H9 (cell line): ENCODE data around the gene FGF11. TPM values are rescaled to one million over a fixed set of nuclear protein-coding genes. Genes with fewer than 3 reads are reported as not detected.

Source experiments
- DNase-seq: peaks from one replicate; pipeline ENCODE4 v3.0.0-alpha.2; 2017
- H2AFZ ChIP-seq: one replicate; pipeline ENCODE4 v1.6.1; 2013; ENCODE audit warnings: mild to moderate bottlenecking, low read length, control low read depth, moderate library complexity
- H2AK5ac ChIP-seq: 2 replicates; pipeline ENCODE4 v1.6.1; 2013; ENCODE audit warnings: low read length, control low read depth, mixed read lengths; ENCODE audit not compliant: insufficient read length
- H2BK120ac ChIP-seq: one replicate; pipeline ENCODE4 v1.6.1; 2013; ENCODE audit warnings: low read depth, mild to moderate bottlenecking, low read length, control low read depth, inconsistent platforms; ENCODE audit not compliant: poor library complexity, severe bottlenecking
- H2BK12ac ChIP-seq: 2 replicates; pipeline ENCODE4 v1.6.1; 2013; ENCODE audit warnings: low read length, control low read depth, mixed read lengths, low read depth; ENCODE audit not compliant: insufficient read length
- H2BK15ac ChIP-seq: 2 replicates; pipeline ENCODE4 v1.6.1; 2013; ENCODE audit warnings: low read depth, low read length, control low read depth
- H2BK20ac ChIP-seq: one replicate; pipeline ENCODE4 v1.6.1; 2013; ENCODE audit warnings: low read depth, mild to moderate bottlenecking, low read length, control low read depth, inconsistent platforms; ENCODE audit not compliant: poor library complexity, severe bottlenecking
- H2BK5ac ChIP-seq: 2 replicates; pipeline ENCODE4 v1.6.1; 2013; ENCODE audit warnings: low read length, control low read depth, mixed read lengths; ENCODE audit not compliant: insufficient read length
- H3K14ac ChIP-seq: 2 replicates; pipeline ENCODE4 v1.6.1; 2013; ENCODE audit warnings: low read length, control low read depth; ENCODE audit not compliant: insufficient read depth
- H3K18ac ChIP-seq: 2 replicates; pipeline ENCODE4 v1.6.1; 2013; ENCODE audit warnings: low read depth, mild to moderate bottlenecking, mixed read lengths, low read length, control low read depth; ENCODE audit not compliant: insufficient read length
- H3K23ac ChIP-seq: 2 replicates; pipeline ENCODE4 v1.6.1; 2013; ENCODE audit warnings: low read length, control low read depth, mixed read lengths, low read depth; ENCODE audit not compliant: insufficient read length
- H3K23me2 ChIP-seq: 2 replicates; pipeline ENCODE4 v1.6.1; 2013; ENCODE audit warnings: low read depth, mild to moderate bottlenecking, mixed read lengths, low read length, control low read depth; ENCODE audit not compliant: insufficient read length, poor library complexity, severe bottlenecking
- H3K27ac ChIP-seq: 2 replicates; pipeline ENCODE4 v1.5.1; 2013; ENCODE audit warnings: low read length, control low read depth, mixed read lengths, low read depth; ENCODE audit not compliant: insufficient read length
- H3K27me3 ChIP-seq: 2 replicates; pipeline ENCODE4 v1.6.1; 2013; ENCODE audit warnings: low read length, control low read depth, inconsistent platforms; ENCODE audit not compliant: insufficient read depth
- H3K4ac ChIP-seq: 2 replicates; pipeline ENCODE4 v1.6.1; 2013; ENCODE audit warnings: low read depth, mild to moderate bottlenecking, control low read depth, inconsistent platforms, low read length, moderate library complexity
- H3K4me1 ChIP-seq: 2 replicates; pipeline ENCODE4 v1.6.1; 2013; ENCODE audit warnings: low read length, control low read depth, inconsistent platforms; ENCODE audit not compliant: insufficient read depth
- H3K4me2 ChIP-seq: 2 replicates; pipeline ENCODE4 v1.6.1; 2013; ENCODE audit warnings: low read length, control low read depth, mixed read lengths; ENCODE audit not compliant: insufficient read length, insufficient read depth
- H3K56ac ChIP-seq: 2 replicates; pipeline ENCODE4 v1.6.1; 2013; ENCODE audit warnings: low read depth, mild to moderate bottlenecking, mixed read lengths, low read length, control low read depth; ENCODE audit not compliant: insufficient read length
- H3K79me1 ChIP-seq: 2 replicates; pipeline ENCODE4 v1.6.1; 2013; ENCODE audit warnings: low read depth, mild to moderate bottlenecking, moderate library complexity, low read length, control low read depth, inconsistent platforms; ENCODE audit not compliant: insufficient read depth, poor library complexity, severe bottlenecking
- H3K79me2 ChIP-seq: 2 replicates; pipeline ENCODE4 v1.6.1; 2013; ENCODE audit warnings: low read length, control low read depth, inconsistent platforms; ENCODE audit not compliant: insufficient read depth
- H3K9ac ChIP-seq: 2 replicates; pipeline ENCODE4 v1.6.1; 2013; ENCODE audit warnings: low read length, control low read depth, mixed read lengths; ENCODE audit not compliant: insufficient read length; ENCODE audit errors: extremely low read depth
- H3K9me3 ChIP-seq: one replicate; pipeline ENCODE4 v1.6.1; 2013; ENCODE audit warnings: low read depth, low read length, inconsistent platforms; ENCODE audit not compliant: control insufficient read depth
- H3T11ph ChIP-seq: one replicate; pipeline ENCODE4 v1.6.1; 2013; ENCODE audit warnings: mild to moderate bottlenecking, low read length, control low read depth, inconsistent platforms
- H4K20me1 ChIP-seq: one replicate; pipeline ENCODE4 v1.6.1; 2013; ENCODE audit not compliant: control insufficient read depth, insufficient read length, insufficient read depth
- H4K5ac ChIP-seq: 2 replicates; pipeline ENCODE4 v1.6.1; 2013; ENCODE audit warnings: low read depth, mild to moderate bottlenecking, mixed read lengths, low read length, control low read depth; ENCODE audit not compliant: insufficient read length
- H4K8ac ChIP-seq: replicated peaks from 2 replicates; pipeline ENCODE4 v1.6.1; 2013; ENCODE audit warnings: low read length, control low read depth, mixed read lengths, low read depth; ENCODE audit not compliant: insufficient read length
- H4K91ac ChIP-seq: 2 replicates; pipeline ENCODE4 v1.6.1; 2013; ENCODE audit warnings: low read depth, mild to moderate bottlenecking, moderate library complexity, mixed read lengths, low read length, control low read depth; ENCODE audit not compliant: insufficient read length
- H3K27ac Mint-ChIP-seq, 3 experiments: 2 replicates in 2 of 3; 3 replicates in 1 of 3; pipeline ENCODE4 v1.8.0; 2020 to 2021; ENCODE audit warnings: mixed read lengths in 3 of 3, mild to moderate bottlenecking in 1 of 3, moderate library complexity in 1 of 3
- H3K27me3 Mint-ChIP-seq: 2 replicates; pipeline ENCODE4 v1.8.0; 2021; ENCODE audit warnings: low read depth, mild to moderate bottlenecking, moderate library complexity, mixed read lengths
- H3K36me3 Mint-ChIP-seq, 3 experiments: 2 replicates in 2 of 3; 3 replicates in 1 of 3; pipeline ENCODE4 v1.8.0; 2020 to 2021; ENCODE audit warnings: low read depth in 3 of 3, mixed read lengths in 3 of 3; ENCODE audit not compliant: insufficient read depth in 1 of 3
- H3K4me1 Mint-ChIP-seq, 2 experiments: 2 replicates each; pipeline ENCODE4 v1.8.0; 2020; ENCODE audit warnings: mixed read lengths in 2 of 2
- H3K4me3 Mint-ChIP-seq, 2 experiments: 2 replicates in 1 of 2; 3 replicates in 1 of 2; pipeline ENCODE4 v1.8.0; 2020 to 2021; ENCODE audit warnings: mild to moderate bottlenecking in 2 of 2, mixed read lengths in 2 of 2, moderate library complexity in 1 of 2
- H3K9me3 Mint-ChIP-seq, 2 experiments: 2 replicates in 1 of 2; 3 replicates in 1 of 2; pipeline ENCODE4 v1.8.0; 2020; ENCODE audit warnings: mild to moderate bottlenecking in 2 of 2, mixed read lengths in 2 of 2, moderate library complexity in 1 of 2
- CTCF ChIP-seq: fragments of 200-600 bp; sonication (generic); conservative IDR thresholded peaks from 3 replicates; pipeline ENCODE4 v1.8.0; 2021; ENCODE audit warnings: antibody characterized with exemption, mild to moderate bottlenecking
- WGBS: extraction: QIAGEN DNeasy Blood & Tissue Kit; methylation state at CpG from one replicate; pipeline ENCODE4 v1.1.7; 2013; ENCODE audit warnings: missing lambda C conversion rate, low lambda C conversion rate, mixed read lengths; ENCODE audit not compliant: insufficient read length; ENCODE audit errors: extremely low coverage; 5-methylcytosine and 5-hydroxymethylcytosine counted together
- total RNA-seq: library from RNA; stranded (reverse); gene quantifications from 2 replicates; pipeline ENCODE4 v1.2.1, GENCODE V29; 2021

FGF11 gene
- total RNA-seq, 1 experiment from 2014 or later, result 15.2 TPM

GRCh38 chr17:7475764-7476422 is 36.6 kb downstream of the FGF11 start:
- peaks cover 4% of the 10 kb centered on the region for H3K23me2 ChIP-seq
- H3K4ac ChIP-seq, result no peak overlapping the region
- no peak for DNase-seq
- no peak overlapping the region for H4K5ac ChIP-seq
- no peak overlapping the region for H2BK120ac ChIP-seq
- no peak overlapping the region for H2AK5ac ChIP-seq
- H4K91ac ChIP-seq, result no peak overlapping the region
- H3K18ac ChIP-seq, result no peak overlapping the region
- no peak overlapping the region for H3K56ac ChIP-seq
- peaks cover 8% of the 10 kb centered on the region; the same call in 1 of the 2 replicates for H3K4me1 ChIP-seq
- H3K14ac ChIP-seq, result no peak overlapping the region
- Mint-ChIP-seq H3K27ac (no peak overlapping the region), H3K4me3 (no peak overlapping the region), H3K27me3 (no peaks in the 10 kb centered on the region; the same call in 1 of the 2 replicates), H3K9me3 (no peaks in the 10 kb centered on the region; a peak in 1 of 5 replicates), H3K36me3 (peaks cover 0 to 4% (median 0%) of the 10 kb centered on the region in 3 experiments; a peak in 1 of 7 replicates), H3K4me1 (peaks cover 30 to 32% of the 10 kb centered on the region in 2 experiments)
- no peak overlapping the region for H3K23ac ChIP-seq
- peaks cover 3% of the 10 kb centered on the region for H3K79me1 ChIP-seq
- H3K27me3 ChIP-seq, result no peaks in the 10 kb centered on the region
- TF ChIP-seq CTCF, result no peak
- no peak overlapping the region for H2BK5ac ChIP-seq
- no peak overlapping the region for H3K4me2 ChIP-seq
- no peak overlapping the region for H3K27ac ChIP-seq
- no peak overlapping the region for H3K9ac ChIP-seq
- no peak overlapping the region for H2BK20ac ChIP-seq
- H3K9me3 ChIP-seq, result no peaks in the 10 kb centered on the region
- no peak overlapping the region for H2BK15ac ChIP-seq
- H3K79me2 ChIP-seq, result peaks cover 5% of the 10 kb centered on the region; the same call in 1 of the 2 replicates
- no CpG with 5 or more reads among the region's 15 CpGs for WGBS
- no peak overlapping the region for H4K8ac ChIP-seq
- H3T11ph ChIP-seq, result no peak overlapping the region
- H2AFZ ChIP-seq, result no peak overlapping the region
- no peak overlapping the region for H2BK12ac ChIP-seq
- peaks cover 6% of the 10 kb centered on the region for H4K20me1 ChIP-seq
